Muscle layer of colon (tissue), 2 donors: ENCODE measurements around the gene ZNF205.
A peak's percentile ranks its signal among the peaks of the same experiment; 100 is the strongest.
"Not testable (repeated sequence)": the region's sequence is repeated elsewhere in the genome, so short reads cannot be mapped to it uniquely, and the experiment has no call there.

ENCODE experiments used
- H3K27ac ChIP-seq: one replicate; pipeline ENCODE4 v1.7.0; 2013; ENCODE audit warnings: low read depth, mild to moderate bottlenecking, low read length, moderate library complexity
- H3K27me3 ChIP-seq, 2 donors: one replicate each; pipeline ENCODE4 v1.7.0; 2013; ENCODE audit warnings: low read length in 2 of 2, mild to moderate bottlenecking in 2 of 2; ENCODE audit not compliant: insufficient read depth in 2 of 2, control insufficient read depth in 1 of 2
- H3K36me3 ChIP-seq: one replicate; pipeline ENCODE4 v1.7.0; 2013; ENCODE audit warnings: mild to moderate bottlenecking, low read length; ENCODE audit not compliant: insufficient read depth
- H3K4me1 ChIP-seq: one replicate; pipeline ENCODE4 v1.7.0; 2013; ENCODE audit warnings: mild to moderate bottlenecking, low read length; ENCODE audit not compliant: insufficient read depth
- H3K4me3 ChIP-seq, 2 donors: one replicate each; pipeline ENCODE4 v1.7.0; 2013; ENCODE audit warnings: low read length in 2 of 2, low read depth in 1 of 2, mild to moderate bottlenecking in 1 of 2, moderate library complexity in 1 of 2
- H3K9ac ChIP-seq: one replicate; pipeline ENCODE4 v1.7.0; 2013; ENCODE audit warnings: low read length
- H3K9me3 ChIP-seq: one replicate; pipeline ENCODE4 v1.7.0; 2013; ENCODE audit warnings: mild to moderate bottlenecking, low read length
- donor health status: abdominal sarcoma.
- donor health status: Adenocarcinoma of cecum.

Gene ZNF205

DNA sequence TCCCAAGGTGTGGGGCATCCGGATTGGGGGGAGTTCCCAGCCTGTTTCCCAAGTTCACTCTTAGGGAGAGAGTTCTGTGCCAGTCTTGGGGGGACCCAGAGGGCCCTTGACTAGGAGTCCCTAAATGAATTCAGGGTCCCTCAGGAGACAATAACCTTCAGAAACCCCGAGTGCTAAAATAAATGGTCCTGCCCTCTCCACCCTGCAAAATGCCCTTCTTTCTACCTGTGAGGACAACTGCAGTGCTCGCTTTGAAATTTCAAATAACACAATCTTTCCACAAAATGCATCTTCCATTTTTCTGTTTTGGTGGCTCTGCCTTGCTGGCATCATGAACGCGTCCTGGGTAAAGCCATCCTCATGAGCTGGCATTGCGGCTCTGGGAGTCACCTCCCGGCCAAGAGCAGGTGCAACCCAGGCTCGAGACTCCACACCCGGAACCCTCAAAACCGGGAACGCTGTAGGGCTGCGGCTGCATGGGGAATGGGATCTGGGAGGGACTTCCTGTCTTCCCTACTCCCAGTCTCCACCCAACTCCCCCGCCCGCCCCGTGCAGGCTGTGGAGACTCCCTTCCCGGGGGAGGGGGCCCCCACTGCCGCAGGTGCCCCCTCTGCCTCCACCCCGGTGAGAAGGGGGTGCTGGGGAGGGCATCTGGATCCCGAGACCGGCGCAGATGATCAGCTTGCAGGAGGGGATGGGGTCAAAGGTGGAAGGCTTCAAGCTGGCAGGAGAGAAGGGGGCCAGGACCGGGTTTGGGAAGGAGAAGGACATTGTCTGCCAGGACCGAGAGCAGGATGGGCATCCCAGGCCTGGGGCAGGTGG lies at the start of gene ZNF205:
Gene ZNF205 (plus strand): TSS at position 529 of the 823 bp plus-strand sequence. CDS start 845 bp downstream, outside the sequence.
- Histone ChIP-seq H3K9ac (peak within 1 kb of the TSS; percentile 64), H3K27ac (peak within 1 kb of the TSS; percentile 51), H3K4me1 (peaks cover 17% of the 10 kb centered on the region), H3K9me3 (no peaks in the 10 kb centered on the region), H3K4me3 (peak within 1 kb of the TSS; percentile 78 to 93), H3K36me3 (peaks cover 15% of the 10 kb centered on the region), H3K27me3 (no peaks in the 10 kb centered on the region)

DNA sequence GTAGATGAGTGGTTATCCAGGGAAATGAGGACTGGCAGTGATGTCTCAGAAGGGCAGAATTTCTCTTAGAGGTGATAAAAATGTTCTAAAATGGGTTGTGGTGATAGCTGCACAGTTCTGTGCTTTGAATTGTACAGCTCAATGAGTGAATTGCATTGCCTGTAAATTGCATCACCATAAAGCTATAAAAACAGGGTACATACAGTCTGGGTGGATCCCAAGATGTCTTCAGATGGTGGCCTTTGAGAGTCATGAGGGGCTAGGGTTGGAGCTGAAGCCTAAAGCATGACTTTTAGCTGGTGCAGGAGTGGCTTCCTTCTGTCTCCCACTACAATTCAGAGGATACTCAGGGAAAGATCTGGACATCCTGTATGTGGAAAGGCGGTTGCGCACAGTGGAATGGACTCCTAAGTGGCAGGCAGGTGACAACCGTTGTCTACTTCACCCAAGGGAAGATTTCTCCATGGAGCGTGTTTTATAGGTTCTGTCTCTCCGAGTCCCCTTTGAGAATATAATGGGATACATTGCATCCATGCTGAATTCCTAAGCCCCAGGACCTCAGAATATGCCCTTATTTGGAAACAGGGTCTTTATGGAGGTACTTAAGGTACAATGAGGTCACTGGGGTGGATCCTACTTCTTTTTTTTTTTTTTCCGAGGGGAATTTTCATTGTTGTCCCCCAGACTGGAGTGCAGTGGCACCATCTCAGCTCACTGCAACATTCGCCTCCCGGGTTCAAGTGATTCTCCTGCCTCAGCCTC lies 48.6 kb upstream of the ZNF205 start:
- peaks cover 0 to 3% of the 10 kb centered on the region in 2 donors for H3K27me3 ChIP-seq
- H3K9me3 ChIP-seq = no peaks in the 10 kb centered on the region
- H3K36me3 ChIP-seq = no peaks in the 10 kb centered on the region
- peaks cover 12% of the 10 kb centered on the region for H3K4me1 ChIP-seq
- H3K27ac ChIP-seq = no peak overlapping the region
- no peak overlapping the region for H3K9ac ChIP-seq
- H3K4me3 ChIP-seq = no peak overlapping the region

DNA sequence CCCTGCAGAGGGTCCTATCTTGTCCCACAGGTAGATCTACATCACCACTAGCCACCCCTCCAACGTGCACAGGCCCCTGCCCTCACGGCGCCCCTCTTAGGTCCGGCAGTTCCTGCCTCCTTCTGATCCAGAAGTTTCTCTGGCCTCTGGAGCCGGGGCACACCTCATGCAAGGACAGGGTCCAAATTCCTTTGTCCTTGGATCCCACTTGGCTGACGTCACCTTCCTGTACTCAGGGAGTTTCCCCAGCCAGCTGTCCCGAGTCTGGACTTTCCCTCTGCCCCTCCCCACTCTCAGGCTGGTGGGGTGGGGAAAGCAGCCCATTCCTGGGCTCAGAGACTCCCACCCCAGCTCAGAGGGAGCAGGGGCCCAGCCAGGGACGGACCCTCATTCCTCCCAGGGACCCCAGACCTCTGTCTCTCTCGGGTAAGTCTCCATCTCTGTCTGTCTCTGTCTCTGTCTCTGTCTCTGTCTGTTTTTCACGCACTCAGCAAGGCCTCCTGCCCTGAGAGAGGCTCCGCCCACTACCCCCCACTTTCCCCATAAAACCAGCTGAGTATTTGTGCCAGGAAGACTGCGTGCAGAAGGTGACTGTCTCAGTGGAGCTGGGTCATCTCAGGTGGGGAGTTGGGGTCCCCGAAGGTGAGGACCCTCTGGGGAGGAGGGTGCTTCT lies 47.2 kb upstream of the ZNF205 start, which contains the start of gene IL32:
Gene IL32 (plus strand): TSS at position 572 of the 673 bp plus-strand sequence. CDS start 172 bp downstream, outside the sequence.
- Histone ChIP-seq H3K4me3 (peak within 1 kb of the TSS; percentile 27 to 50), H3K4me1 (peaks cover 6% of the 10 kb centered on the region), H3K9me3 (no peaks in the 10 kb centered on the region), H3K36me3 (no peaks in the 10 kb centered on the region), H3K27me3 (no peaks in the 10 kb centered on the region), H3K27ac (peak within 1 kb of the TSS; percentile 41), H3K9ac (peak within 1 kb of the TSS; percentile 30)

DNA sequence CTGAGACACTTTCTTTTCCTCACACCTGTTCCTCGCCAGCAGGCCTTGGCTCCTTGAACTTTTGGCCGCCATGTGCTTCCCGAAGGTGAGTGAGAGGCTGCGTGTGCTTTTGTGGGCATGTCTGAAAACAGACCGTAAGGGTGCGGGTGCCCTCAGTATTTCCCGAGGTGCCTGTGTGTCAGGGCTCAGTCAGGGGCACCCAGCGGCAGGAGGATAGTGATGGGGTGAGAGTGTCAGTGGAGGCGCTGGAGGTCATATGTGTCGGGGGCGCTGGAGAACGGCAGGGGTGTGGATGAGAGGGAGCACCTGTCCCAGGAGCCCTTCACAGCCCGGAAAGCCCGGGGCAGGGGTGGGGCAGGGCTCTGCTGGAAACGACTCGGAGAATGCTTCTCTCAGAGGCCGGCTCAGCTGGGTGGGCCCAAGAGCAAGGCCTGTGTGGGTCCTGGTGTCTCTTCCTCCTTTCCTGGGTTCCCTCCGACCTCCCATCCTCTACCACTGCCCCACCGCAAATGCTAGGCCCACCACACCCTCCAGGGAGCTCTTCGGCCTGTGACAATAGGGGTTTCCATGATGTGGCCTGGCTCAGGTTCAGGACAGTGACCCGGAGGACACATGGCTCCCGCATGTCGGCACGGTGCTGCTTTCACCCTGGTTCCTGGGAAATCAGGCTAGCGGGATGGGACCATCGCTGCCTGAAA lies 46.5 kb upstream of the ZNF205 start:
- Histone ChIP-seq H3K27me3 (no peaks in the 10 kb centered on the region), H3K36me3 (no peaks in the 10 kb centered on the region), H3K4me3 (peak overlapping the region; percentile 27 to 50), H3K9ac (peak overlapping the region; percentile 30), H3K9me3 (no peaks in the 10 kb centered on the region), H3K4me1 (peaks cover 6% of the 10 kb centered on the region), H3K27ac (peak overlapping the region; percentile 14)

DNA sequence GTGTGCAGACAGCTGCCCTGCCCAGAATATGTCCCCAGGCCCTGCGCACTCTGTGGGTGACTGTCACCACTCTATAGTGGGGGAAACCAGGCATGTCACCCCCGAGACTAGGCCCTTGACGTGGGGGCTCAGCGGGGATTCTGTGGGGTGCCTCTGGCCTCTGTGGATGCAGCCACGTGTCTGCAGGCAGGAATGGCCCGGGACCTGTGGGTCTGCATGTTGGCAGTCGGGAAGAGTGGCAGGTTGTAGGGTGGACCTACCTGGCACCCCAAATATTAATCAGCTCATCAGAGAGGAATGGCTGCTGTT lies 46.0 kb upstream of the ZNF205 start:
- Histone ChIP-seq H3K9ac (no peak overlapping the region), H3K4me1 (peaks cover 6% of the 10 kb centered on the region), H3K27ac (no peak overlapping the region), H3K27me3 (no peaks in the 10 kb centered on the region), H3K4me3 (peak overlapping the region; percentile 27 to 50), H3K9me3 (no peaks in the 10 kb centered on the region), H3K36me3 (no peaks in the 10 kb centered on the region)

DNA sequence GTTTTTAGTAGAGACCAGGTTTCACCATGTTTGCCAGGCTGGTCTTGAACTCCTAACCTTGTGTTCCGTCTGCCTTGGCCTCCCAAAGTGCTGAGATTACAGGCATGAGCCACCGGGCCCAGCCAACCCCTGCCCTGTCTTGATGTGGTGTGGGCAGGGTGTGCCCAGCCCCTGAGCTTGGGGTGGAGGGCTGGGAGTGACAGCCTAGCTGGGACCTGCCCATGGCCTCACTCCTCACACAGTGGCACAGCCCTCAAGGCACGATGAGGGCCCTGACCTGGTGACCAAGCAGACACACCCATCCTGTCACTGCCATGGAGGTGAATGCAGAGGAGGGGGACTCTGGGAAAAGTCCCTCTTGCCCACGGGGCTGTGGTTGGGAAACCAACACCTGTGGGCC lies 43.9 kb upstream of the ZNF205 start:
- H3K9me3 ChIP-seq = no peaks in the 10 kb centered on the region
- no peak overlapping the region for H3K27ac ChIP-seq
- peaks cover 6% of the 10 kb centered on the region for H3K4me1 ChIP-seq
- H3K36me3 ChIP-seq = no peaks in the 10 kb centered on the region
- H3K4me3 ChIP-seq = no peak overlapping the region
- H3K9ac ChIP-seq = no peak overlapping the region
- H3K27me3 ChIP-seq = no peaks in the 10 kb centered on the region

DNA sequence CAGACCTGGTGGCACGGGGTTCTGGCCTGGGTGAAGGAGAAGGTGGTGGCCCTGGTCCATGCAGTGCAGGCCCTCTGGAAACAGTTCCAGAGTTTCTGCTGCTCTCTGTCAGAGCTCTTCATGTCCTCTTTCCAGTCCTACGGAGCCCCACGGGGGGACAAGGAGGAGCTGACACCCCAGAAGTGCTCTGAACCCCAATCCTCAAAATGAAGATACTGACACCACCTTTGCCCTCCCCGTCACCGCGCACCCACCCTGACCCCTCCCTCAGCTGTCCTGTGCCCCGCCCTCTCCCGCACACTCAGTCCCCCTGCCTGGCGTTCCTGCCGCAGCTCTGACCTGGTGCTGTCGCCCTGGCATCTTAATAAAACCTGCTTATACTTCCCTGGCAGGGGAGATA lies 43.2 kb upstream of the ZNF205 start:
- not testable (repeated sequence) for H3K27me3 ChIP-seq, H3K9me3 ChIP-seq, H3K9ac ChIP-seq, H3K4me1 ChIP-seq, H3K36me3 ChIP-seq, H3K27ac ChIP-seq, H3K4me3 ChIP-seq

DNA sequence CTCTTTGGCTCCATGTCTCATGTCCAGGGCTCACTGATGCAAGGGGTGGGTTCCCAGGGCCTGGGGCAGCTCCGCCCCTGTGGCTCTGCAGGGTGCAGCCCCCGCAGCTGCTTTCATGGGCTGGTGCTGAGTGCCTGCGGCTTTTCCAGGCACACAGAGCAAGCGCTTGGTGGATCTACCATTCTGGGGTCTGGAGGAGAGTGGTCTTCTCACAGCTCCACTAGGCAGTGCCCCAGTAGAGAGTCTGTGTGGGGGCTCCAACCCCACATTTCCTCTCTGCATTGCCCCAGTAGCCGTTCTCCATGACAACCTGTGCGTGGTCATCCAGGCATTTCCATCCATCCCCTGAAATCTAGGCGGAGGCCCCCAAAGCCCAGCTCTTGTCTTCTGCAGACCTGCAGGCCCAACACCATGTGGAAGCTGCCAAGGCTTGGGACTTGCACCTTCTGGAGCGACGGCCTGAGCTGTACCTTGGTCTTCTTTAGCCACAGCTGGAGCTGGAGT lies 41.7 kb upstream of the ZNF205 start:
- Histone ChIP-seq H3K4me1 (no peaks in the 10 kb centered on the region), H3K9me3 (no peaks in the 10 kb centered on the region), H3K36me3 (no peaks in the 10 kb centered on the region), H3K27me3 (no peaks in the 10 kb centered on the region), H3K9ac (no peak overlapping the region), H3K27ac (no peak overlapping the region), H3K4me3 (no peak overlapping the region)

DNA sequence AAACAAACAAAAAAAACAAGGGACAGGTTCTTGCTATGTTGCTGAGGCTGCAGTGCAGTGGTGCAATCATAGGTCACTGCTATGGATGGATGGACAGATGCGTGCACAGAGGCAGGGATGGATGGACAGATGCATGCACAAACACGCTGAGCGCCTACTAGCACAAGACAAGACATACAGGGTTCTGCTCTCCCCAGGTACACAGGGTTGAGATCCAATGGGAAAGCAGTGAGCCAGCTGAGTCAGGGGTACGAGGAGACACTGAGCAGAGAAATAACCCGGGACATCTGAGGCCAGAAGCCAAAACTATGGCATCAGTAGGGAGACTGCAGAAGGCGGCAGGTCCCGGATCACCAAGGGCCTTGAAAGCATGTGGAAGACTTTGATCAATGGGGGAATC lies 40.7 kb upstream of the ZNF205 start:
- Histone ChIP-seq H3K9ac (no peak overlapping the region), H3K4me1 (no peaks in the 10 kb centered on the region), H3K4me3 (no peak overlapping the region), H3K27me3 (no peaks in the 10 kb centered on the region), H3K27ac (no peak overlapping the region), H3K36me3 (no peaks in the 10 kb centered on the region), H3K9me3 (no peaks in the 10 kb centered on the region)

DNA sequence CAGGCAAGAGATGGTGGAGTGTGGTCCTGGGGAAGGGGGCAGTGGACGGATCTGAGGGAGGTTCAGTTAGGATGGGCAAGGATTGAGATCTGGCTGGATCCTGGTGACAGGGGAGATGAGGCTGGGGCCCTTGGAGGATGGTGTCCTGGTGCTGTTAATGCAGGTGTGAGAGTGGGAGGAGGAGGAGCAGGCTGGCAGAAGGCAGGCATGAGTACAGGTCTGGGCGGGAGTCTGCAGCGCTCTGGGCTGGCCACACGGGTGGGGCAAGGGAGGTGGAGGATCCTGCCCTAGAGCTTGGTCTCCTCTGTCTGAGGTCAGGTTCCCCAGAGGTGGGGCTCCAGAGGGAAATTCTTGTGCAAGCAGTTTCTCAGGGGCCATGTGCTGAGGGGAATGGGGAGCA lies 40.2 kb upstream of the ZNF205 start:
- not testable (repeated sequence) for H3K4me3 ChIP-seq, H3K27me3 ChIP-seq, H3K9me3 ChIP-seq, H3K4me1 ChIP-seq, H3K36me3 ChIP-seq, H3K27ac ChIP-seq, H3K9ac ChIP-seq
